ENCODE results near the gene CKMT2.
"Not testable (repeated sequence)": the region's sequence is repeated elsewhere in the genome, so short reads cannot be mapped to it uniquely, and the experiment has no call there.

CKMT2 gene

GRCh38 chr5:81251922-81252321 lies 18.8 kb downstream of the CKMT2 start:
- Histone ChIP-seq H3K27ac (ENCODE audit: low read length) (no peak overlapping the region), H3K27me3 (ENCODE audit: low read depth, low read length) (no peaks in the 10 kb centered on the region), H3K4me3 (ENCODE audit: low read depth in 1 of 2, low read length in 2 of 2) (no peak overlapping the region), H3K9me3 (ENCODE audit: control insufficient read depth in 1 of 2, low read length in 2 of 2) (no peaks in the 10 kb centered on the region), H3K4me1 (ENCODE audit: control insufficient read depth in 1 of 2, insufficient read depth in 2 of 2, low read length in 2 of 2) (peaks cover 0 to 6% of the 10 kb centered on the region in 2 donors), H3K36me3 (ENCODE audit: control insufficient read depth in 1 of 2, insufficient read depth in 2 of 2, low read length in 2 of 2) (peaks cover 0 to 15% of the 10 kb centered on the region in 2 donors)

DNA sequence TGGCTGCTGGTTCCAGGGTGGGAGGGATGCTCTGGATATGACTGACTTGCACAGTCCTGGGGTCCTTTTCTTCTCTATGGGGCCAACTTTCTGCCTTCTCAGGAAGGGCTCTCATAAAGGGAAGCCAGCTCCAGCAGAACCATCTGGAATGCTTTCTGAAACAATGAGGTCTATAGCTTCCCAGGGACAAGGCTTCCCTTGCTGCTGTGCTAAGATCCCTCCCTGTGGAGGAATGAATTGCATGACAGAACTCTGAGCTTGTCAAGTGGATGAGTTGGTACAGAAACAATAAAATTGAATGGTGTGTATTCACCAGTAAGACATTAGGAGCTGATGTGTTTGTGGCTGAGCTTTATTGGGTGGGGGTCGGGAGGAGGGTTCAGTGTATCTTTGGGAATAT lies 19.8 kb downstream of the CKMT2 start:
- no peaks in the 10 kb centered on the region for H3K27me3 ChIP-seq (ENCODE audit: low read depth, low read length)
- H3K36me3 ChIP-seq (ENCODE audit: control insufficient read depth in 1 of 2, insufficient read depth in 2 of 2, low read length in 2 of 2): peaks cover 0 to 15% of the 10 kb centered on the region in 2 donors
- H3K4me3 ChIP-seq (ENCODE audit: low read depth in 1 of 2, low read length in 2 of 2): no peak overlapping the region
- peaks cover 0 to 6% of the 10 kb centered on the region in 2 donors for H3K4me1 ChIP-seq (ENCODE audit: control insufficient read depth in 1 of 2, insufficient read depth in 2 of 2, low read length in 2 of 2)
- H3K27ac ChIP-seq (ENCODE audit: low read length): no peak overlapping the region
- H3K9me3 ChIP-seq (ENCODE audit: control insufficient read depth in 1 of 2, low read length in 2 of 2): no peaks in the 10 kb centered on the region

- H3K9me3 ChIP-seq (ENCODE audit: control insufficient read depth in 1 of 2, low read length in 2 of 2): no peaks in the 10 kb centered on the region
- H3K27ac ChIP-seq (ENCODE audit: low read length): no peak overlapping the region
- H3K4me3 ChIP-seq (ENCODE audit: low read depth in 1 of 2, low read length in 2 of 2): no peak overlapping the region
- peaks cover 0 to 15% of the 10 kb centered on the region in 2 donors for H3K36me3 ChIP-seq (ENCODE audit: control insufficient read depth in 1 of 2, insufficient read depth in 2 of 2, low read length in 2 of 2)
- H3K27me3 ChIP-seq (ENCODE audit: low read depth, low read length): no peaks in the 10 kb centered on the region
- H3K4me1 ChIP-seq (ENCODE audit: control insufficient read depth in 1 of 2, insufficient read depth in 2 of 2, low read length in 2 of 2): no peaks in the 10 kb centered on the region
Observed at GRCh38 chr5:81253875-81254274, 20.8 kb downstream of the CKMT2 start.

DNA sequence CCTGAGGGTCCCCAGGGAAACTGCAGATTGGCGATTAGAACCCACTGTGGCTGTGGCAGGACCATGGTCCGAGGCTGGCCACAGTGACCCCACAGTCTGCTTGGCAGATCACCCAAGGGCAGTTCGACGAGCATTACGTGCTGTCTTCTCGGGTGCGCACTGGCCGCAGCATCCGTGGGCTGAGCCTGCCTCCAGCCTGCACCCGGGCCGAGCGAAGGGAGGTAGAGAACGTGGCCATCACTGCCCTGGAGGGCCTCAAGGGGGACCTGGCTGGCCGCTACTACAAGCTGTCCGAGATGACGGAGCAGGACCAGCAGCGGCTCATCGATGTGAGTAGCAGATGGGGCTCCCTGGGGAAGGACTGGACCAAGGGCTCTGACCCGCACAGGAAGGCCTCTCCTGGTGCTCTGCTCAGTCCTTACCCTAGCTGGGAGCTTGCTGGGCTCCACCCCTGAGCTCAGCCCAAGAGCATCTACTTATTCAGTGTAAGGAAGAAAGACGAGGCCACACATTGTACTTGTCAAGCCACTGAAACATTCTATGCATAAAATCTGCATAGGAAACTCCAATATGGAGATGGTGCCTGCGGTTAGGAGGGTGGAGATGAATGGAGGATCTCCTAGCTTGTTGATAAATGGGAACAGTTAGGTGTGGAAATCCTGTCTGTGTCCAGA lies 21.9 kb downstream of the CKMT2 start:
- Histone ChIP-seq H3K27ac (ENCODE audit: low read length) (no peak overlapping the region), H3K4me1 (ENCODE audit: control insufficient read depth in 1 of 2, insufficient read depth in 2 of 2, low read length in 2 of 2) (no peaks in the 10 kb centered on the region), H3K4me3 (ENCODE audit: low read depth in 1 of 2, low read length in 2 of 2) (no peak overlapping the region), H3K36me3 (ENCODE audit: control insufficient read depth in 1 of 2, insufficient read depth in 2 of 2, low read length in 2 of 2) (peaks cover 0 to 21% of the 10 kb centered on the region in 2 donors), H3K9me3 (ENCODE audit: control insufficient read depth in 1 of 2, low read length in 2 of 2) (no peaks in the 10 kb centered on the region), H3K27me3 (ENCODE audit: low read depth, low read length) (no peaks in the 10 kb centered on the region)

DNA sequence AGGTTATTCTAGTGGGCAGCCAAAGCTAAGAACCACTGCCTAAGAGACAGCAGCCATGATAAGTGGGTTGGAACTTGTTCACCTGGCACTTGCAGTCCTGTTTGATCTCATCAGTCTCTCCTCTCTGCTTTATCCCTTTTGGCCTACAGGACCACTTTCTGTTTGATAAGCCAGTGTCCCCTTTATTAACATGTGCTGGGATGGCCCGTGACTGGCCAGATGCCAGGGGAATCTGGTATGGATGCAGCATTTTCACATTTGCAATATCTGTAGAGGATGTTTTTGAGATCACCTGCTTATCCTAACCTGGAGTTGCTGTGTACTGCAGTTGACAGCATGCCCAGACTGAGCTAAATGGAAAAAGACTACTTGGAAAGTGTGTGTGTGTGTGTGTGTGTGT lies 23.6 kb downstream of the CKMT2 start:
- H3K9me3 ChIP-seq (ENCODE audit: control insufficient read depth in 1 of 2, low read length in 2 of 2): no peaks in the 10 kb centered on the region
- no peaks in the 10 kb centered on the region for H3K27me3 ChIP-seq (ENCODE audit: low read depth, low read length)
- H3K4me1 ChIP-seq (ENCODE audit: control insufficient read depth in 1 of 2, insufficient read depth in 2 of 2, low read length in 2 of 2): no peaks in the 10 kb centered on the region
- H3K4me3 ChIP-seq (ENCODE audit: low read depth in 1 of 2, low read length in 2 of 2): no peak overlapping the region
- H3K27ac ChIP-seq (ENCODE audit: low read length): no peak overlapping the region
- H3K36me3 ChIP-seq (ENCODE audit: control insufficient read depth in 1 of 2, insufficient read depth in 2 of 2, low read length in 2 of 2): peaks cover 0 to 21% of the 10 kb centered on the region in 2 donors

- H3K36me3 ChIP-seq (ENCODE audit: control insufficient read depth in 1 of 2, insufficient read depth in 2 of 2, low read length in 2 of 2): peaks cover 0 to 15% of the 10 kb centered on the region in 2 donors
- not testable (repeated sequence) for H3K4me3 ChIP-seq (ENCODE audit: low read depth in 1 of 2, low read length in 2 of 2); H3K27ac ChIP-seq (ENCODE audit: low read length); H3K4me1 ChIP-seq (ENCODE audit: control insufficient read depth in 1 of 2, insufficient read depth in 2 of 2, low read length in 2 of 2); H3K9me3 ChIP-seq (ENCODE audit: control insufficient read depth in 1 of 2, low read length in 2 of 2); H3K27me3 ChIP-seq (ENCODE audit: low read depth, low read length)
Observed at GRCh38 chr5:81262796-81263195, 29.7 kb downstream of the CKMT2 start.

DNA sequence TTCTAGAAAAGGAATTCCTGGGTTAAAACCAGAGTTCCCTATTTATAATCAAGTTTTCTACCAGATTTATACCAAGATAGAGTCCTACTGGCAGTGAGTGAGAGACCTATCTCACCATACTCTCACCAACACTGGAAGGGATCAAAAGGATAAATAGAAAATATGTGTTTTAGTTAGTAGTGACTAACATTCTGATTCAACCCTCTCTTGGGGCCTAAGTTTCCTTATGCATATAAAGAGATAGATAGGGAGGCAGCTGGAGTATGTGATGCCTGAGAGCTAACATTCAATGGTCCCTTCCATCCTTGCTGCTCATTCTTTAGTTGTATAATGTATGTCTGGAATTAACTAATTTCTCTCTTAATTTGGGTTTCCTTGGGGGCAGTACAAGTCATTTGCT lies 32.0 kb downstream of the CKMT2 start:
- H3K27ac ChIP-seq (ENCODE audit: low read length): no peak overlapping the region
- no peaks in the 10 kb centered on the region for H3K4me1 ChIP-seq (ENCODE audit: control insufficient read depth in 1 of 2, insufficient read depth in 2 of 2, low read length in 2 of 2)
- H3K27me3 ChIP-seq (ENCODE audit: low read depth, low read length): no peaks in the 10 kb centered on the region
- no peaks in the 10 kb centered on the region for H3K9me3 ChIP-seq (ENCODE audit: control insufficient read depth in 1 of 2, low read length in 2 of 2)
- H3K36me3 ChIP-seq (ENCODE audit: control insufficient read depth in 1 of 2, insufficient read depth in 2 of 2, low read length in 2 of 2): peaks cover 0 to 9% of the 10 kb centered on the region in 2 donors
- H3K4me3 ChIP-seq (ENCODE audit: low read depth in 1 of 2, low read length in 2 of 2): no peak overlapping the region

- Histone ChIP-seq H3K27ac (ENCODE audit: low read length) (no peak overlapping the region), H3K9me3 (ENCODE audit: control insufficient read depth in 1 of 2, low read length in 2 of 2) (no peaks in the 10 kb centered on the region), H3K27me3 (ENCODE audit: low read depth, low read length) (no peaks in the 10 kb centered on the region), H3K4me1 (ENCODE audit: control insufficient read depth in 1 of 2, insufficient read depth in 2 of 2, low read length in 2 of 2) (no peaks in the 10 kb centered on the region), H3K36me3 (ENCODE audit: control insufficient read depth in 1 of 2, insufficient read depth in 2 of 2, low read length in 2 of 2) (peaks cover 0 to 5% of the 10 kb centered on the region in 2 donors), H3K4me3 (ENCODE audit: low read depth in 1 of 2, low read length in 2 of 2) (no peak overlapping the region)
Observed at GRCh38 chr5:81268521-81269196, 35.5 kb downstream of the CKMT2 start.

- Histone ChIP-seq H3K9me3 (ENCODE audit: control insufficient read depth in 1 of 2, low read length in 2 of 2) (peaks cover 0 to 7% of the 10 kb centered on the region in 2 donors), H3K27ac (ENCODE audit: low read length) (no peak overlapping the region), H3K27me3 (ENCODE audit: low read depth, low read length) (no peaks in the 10 kb centered on the region), H3K4me3 (ENCODE audit: low read depth in 1 of 2, low read length in 2 of 2) (no peak overlapping the region), H3K36me3 (ENCODE audit: control insufficient read depth in 1 of 2, insufficient read depth in 2 of 2, low read length in 2 of 2) (no peaks in the 10 kb centered on the region), H3K4me1 (ENCODE audit: control insufficient read depth in 1 of 2, insufficient read depth in 2 of 2, low read length in 2 of 2) (no peaks in the 10 kb centered on the region)
Observed at GRCh38 chr5:81269751-81270393, 36.8 kb downstream of the CKMT2 start.

DNA sequence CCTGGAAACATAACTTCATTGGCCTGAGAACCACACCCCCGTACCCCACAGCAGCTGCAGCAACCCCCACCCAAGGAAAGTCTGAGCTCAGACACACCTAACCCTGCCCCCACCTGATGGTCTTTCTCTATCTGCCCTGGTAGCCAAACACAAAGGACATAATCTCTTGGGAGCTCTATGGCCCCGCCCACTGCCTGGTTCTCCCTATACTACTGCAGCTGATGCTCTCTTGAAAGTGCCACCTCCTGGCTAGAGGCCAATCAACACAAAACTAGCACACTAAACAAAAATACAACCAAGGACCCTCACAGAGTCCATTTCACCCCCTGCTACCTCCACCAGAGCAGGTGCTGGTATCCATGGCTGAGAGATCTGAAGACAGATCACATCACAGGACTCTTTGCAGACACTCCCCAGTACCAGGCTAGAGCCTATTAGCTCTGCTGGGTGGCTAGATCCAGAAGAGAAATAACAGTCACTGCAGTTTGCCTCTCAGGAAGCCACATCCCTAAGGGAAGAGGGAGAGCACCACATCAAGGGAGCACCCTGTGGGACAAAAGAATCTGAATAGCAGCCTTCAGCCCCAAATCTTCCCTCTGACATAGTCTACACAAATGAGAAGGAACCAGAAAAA lies 37.4 kb downstream of the CKMT2 start:
- not testable (repeated sequence) for H3K27me3 ChIP-seq (ENCODE audit: low read depth, low read length); H3K27ac ChIP-seq (ENCODE audit: low read length); H3K4me3 ChIP-seq (ENCODE audit: low read depth in 1 of 2, low read length in 2 of 2); H3K36me3 ChIP-seq (ENCODE audit: control insufficient read depth in 1 of 2, insufficient read depth in 2 of 2, low read length in 2 of 2); H3K4me1 ChIP-seq (ENCODE audit: control insufficient read depth in 1 of 2, insufficient read depth in 2 of 2, low read length in 2 of 2)
- H3K9me3 ChIP-seq (ENCODE audit: control insufficient read depth in 1 of 2, low read length in 2 of 2): peaks cover 0 to 10% of the 10 kb centered on the region in 2 donors

DNA sequence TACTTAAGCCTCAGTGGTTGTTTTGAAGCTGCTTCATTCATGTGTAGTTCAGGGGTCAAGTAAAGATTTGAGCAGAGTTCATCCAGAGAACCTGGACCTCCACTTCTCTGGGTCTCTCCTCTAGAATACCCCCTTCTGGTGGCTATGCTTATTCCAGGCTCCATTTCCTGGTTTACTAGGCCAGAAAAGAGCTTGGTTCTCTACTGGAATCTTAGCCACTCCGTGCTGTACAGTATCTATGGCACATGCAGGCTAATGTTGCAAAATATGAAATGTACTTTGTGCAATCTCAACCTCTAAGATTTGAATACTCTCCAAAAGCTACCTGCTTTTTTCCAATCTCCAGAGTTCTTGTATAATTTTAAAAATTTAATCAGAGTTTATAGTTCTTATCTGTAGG lies 50.9 kb downstream of the CKMT2 start:
- H3K27ac ChIP-seq (ENCODE audit: low read length): no peak overlapping the region
- no peaks in the 10 kb centered on the region for H3K27me3 ChIP-seq (ENCODE audit: low read depth, low read length)
- no peaks in the 10 kb centered on the region for H3K4me1 ChIP-seq (ENCODE audit: control insufficient read depth in 1 of 2, insufficient read depth in 2 of 2, low read length in 2 of 2)
- H3K4me3 ChIP-seq (ENCODE audit: low read depth in 1 of 2, low read length in 2 of 2): no peak overlapping the region
- no peaks in the 10 kb centered on the region for H3K36me3 ChIP-seq (ENCODE audit: control insufficient read depth in 1 of 2, insufficient read depth in 2 of 2, low read length in 2 of 2)
- H3K9me3 ChIP-seq (ENCODE audit: control insufficient read depth in 1 of 2, low read length in 2 of 2): no peaks in the 10 kb centered on the region

Data from muscle layer of duodenum (tissue), 2 donors.